Sciatic nerve (tissue), 2 donors: ENCODE measurements around the gene NEIL3. TPM values are rescaled to one million over a fixed set of nuclear protein-coding genes. Genes with fewer than 3 reads are reported as not detected.

Source experiments
- ATAC-seq: fragments of 200-7000 bp; cut with Tn5 transposase; one replicate; pipeline ENCODE4 v1.9.1; 2020; ENCODE audit warnings: mild to moderate bottlenecking, moderate library complexity
- DNase-seq: peaks from one replicate; pipeline ENCODE4 v3.0.0-alpha.2; 2020; ENCODE audit warnings: low spot score
- intact Hi-C: fragments of 100-400 bp; cut with DNase I; formaldehyde crosslinking; loops from one replicate; pipeline ENCODE4 v1.14.2; 2022
- total RNA-seq: library from RNA; stranded (reverse); fragmentation: NEBNext Ultra II Directional; extraction: Animal tissue kit (Norgen Biotek cat#: 25700); gene quantifications from one replicate; pipeline ENCODE4 v1.2.1, GENCODE V29; 2021
- donor health status: DM: no; HTN: no; CAD: no.
- donor health status: DM: no; HTN: no; CAD: no.

NEIL3 gene
- total RNA-seq: 0.67 TPM

- intact Hi-C loops: no loop called here
- peak; percentile 92 for DNase-seq
Observed at GRCh38 chr4:177309522-177310371, at the start of gene NEIL3. Gene NEIL3, plus strand, starts transcription at chr4:177309874. Its CDS starts 80 bp downstream, at chr4:177309954.

GRCh38 chr4:177263818-177264217 is 45.9 kb upstream of the NEIL3 start:
- DNase-seq: no peak
- intact Hi-C loops: no loop called here
- ATAC-seq: no peak

More at GRCh38 chr4:177309522-177310371, at the start of gene NEIL3:
- peak; percentile 96 for ATAC-seq

- ATAC-seq: no peak
- intact Hi-C loops: no loop called here
Observed at GRCh38 chr4:177264788-177265422, 44.8 kb upstream of the NEIL3 start.

GRCh38 chr4:177265729-177266128 is 43.9 kb upstream of the NEIL3 start:
- DNase-seq: no peak
- ATAC-seq: no peak
- intact Hi-C loops: no loop called here

More at GRCh38 chr4:177264788-177265422, 44.8 kb upstream of the NEIL3 start:
- no peak for DNase-seq

GRCh38 chr4:177266506-177266905 is 43.2 kb upstream of the NEIL3 start:
- DNase-seq (no peak), ATAC-seq (no peak)
- intact Hi-C loops: no loop called here

- intact Hi-C loops: no loop called here
- ATAC-seq (no peak), DNase-seq (no peak)
Observed at GRCh38 chr4:177267911-177268310, 41.8 kb upstream of the NEIL3 start.

GRCh38 chr4:177271091-177271490 is 38.6 kb upstream of the NEIL3 start:
- intact Hi-C loops: no loop called here
- no peak for DNase-seq

GRCh38 chr4:177271915-177272766 is 37.5 kb upstream of the NEIL3 start:
- ATAC-seq: no peak
- DNase-seq: no peak
- intact Hi-C loops: no loop called here

More at GRCh38 chr4:177271091-177271490, 38.6 kb upstream of the NEIL3 start:
- no peak for ATAC-seq

GRCh38 chr4:177275999-177276398 is 33.7 kb upstream of the NEIL3 start:
- intact Hi-C loops: no loop called here
- ATAC-seq: no peak
- no peak for DNase-seq

GRCh38 chr4:177281351-177281909 is 28.2 kb upstream of the NEIL3 start:
- intact Hi-C loops: no loop called here
- DNase-seq: no peak
- ATAC-seq: peak; percentile 64

- ATAC-seq (no peak), DNase-seq (no peak)
- intact Hi-C loops: no loop called here
Observed at GRCh38 chr4:177282284-177282835, 27.3 kb upstream of the NEIL3 start.

- intact Hi-C loops: no loop called here
- DNase-seq (no peak), ATAC-seq (no peak)
Observed at GRCh38 chr4:177283167-177283566, 26.5 kb upstream of the NEIL3 start.

- ATAC-seq: no peak
- intact Hi-C loops: no loop called here
- DNase-seq: no peak
Observed at GRCh38 chr4:177285953-177286352, 23.7 kb upstream of the NEIL3 start.

- DNase-seq (no peak), ATAC-seq (no peak)
- intact Hi-C loops: no loop called here
Observed at GRCh38 chr4:177287255-177287654, 22.4 kb upstream of the NEIL3 start.

- intact Hi-C loops: no loop called here
- DNase-seq: no peak
- no peak for ATAC-seq
Observed at GRCh38 chr4:177288335-177288734, 21.3 kb upstream of the NEIL3 start.

GRCh38 chr4:177290780-177291179 is 18.9 kb upstream of the NEIL3 start:
- intact Hi-C loops: no loop called here
- DNase-seq: no peak
- ATAC-seq: no peak

GRCh38 chr4:177292171-177292570 is 17.5 kb upstream of the NEIL3 start:
- ATAC-seq (no peak), DNase-seq (no peak)
- intact Hi-C loops: no loop called here

- intact Hi-C loops: no loop called here
- ATAC-seq: no peak
Observed at GRCh38 chr4:177293208-177294033, 16.3 kb upstream of the NEIL3 start.

More at GRCh38 chr4:177293208-177294033, 16.3 kb upstream of the NEIL3 start:
- no peak for DNase-seq
